Fibroblast of mammary gland (primary cell): ENCODE results near the gene NKX6-2.

ENCODE experiments used
- DNase-seq: peaks from one replicate; pipeline ENCODE4 v3.0.0-alpha.2; 2010; ENCODE audit warnings: low read depth
- H3K4me3 ChIP-seq: 2 replicates; pipeline ENCODE4 v1.5.1; 2011; ENCODE audit warnings: low read depth, mild to moderate bottlenecking, low read length, moderate library complexity; ENCODE audit not compliant: control insufficient read depth
- CTCF ChIP-seq: conservative IDR thresholded peaks from 2 replicates; pipeline ENCODE4 v1.5.1; 2011; ENCODE audit warnings: low read depth, low read length, inconsistent platforms; ENCODE audit not compliant: control insufficient read depth, insufficient read depth

NKX6-2 gene

GRCh38 chr10:132770061-132771021 is 15.6 kb downstream of the NKX6-2 start:
- TF ChIP-seq CTCF, result no peak
- H3K4me3 ChIP-seq, result no peak overlapping the region
- no peak for DNase-seq

GRCh38 chr10:132768346-132769248 is 17.4 kb downstream of the NKX6-2 start:
- no peak for TF ChIP-seq CTCF
- DNase-seq, result no peak
- H3K4me3 ChIP-seq, result no peak overlapping the region

GRCh38 chr10:132766291-132766690 is 19.7 kb downstream of the NKX6-2 start:
- TF ChIP-seq CTCF, result no peak
- DNase-seq, result no peak
- no peak overlapping the region for H3K4me3 ChIP-seq

- H3K4me3 ChIP-seq, result no peak overlapping the region
- DNase-seq, result no peak
- TF ChIP-seq CTCF, result no peak
Measured at GRCh38 chr10:132765435-132765834, 20.5 kb downstream of the NKX6-2 start.

GRCh38 chr10:132764108-132764507 is 21.8 kb downstream of the NKX6-2 start:
- no peak overlapping the region for H3K4me3 ChIP-seq
- DNase-seq, result no peak
- no peak for TF ChIP-seq CTCF

- TF ChIP-seq CTCF, result no peak
- DNase-seq, result no peak
- no peak overlapping the region for H3K4me3 ChIP-seq
Measured at GRCh38 chr10:132763545-132763944, 22.4 kb downstream of the NKX6-2 start.
